ENCODE data around the gene FABP6.

Gene FABP6

GRCh38 chr5:160263326-160263855 is 34.1 kb downstream of the FABP6 start:
- no peak for DNase-seq

- no peak for DNase-seq
These were observed 36.7 kb downstream of the FABP6 start for GRCh38 chr5:160266044-160266443.

GRCh38 chr5:160266752-160267345 is 37.5 kb downstream of the FABP6 start:
- DNase-seq, result no peak

GRCh38 chr5:160268121-160268520 is 38.8 kb downstream of the FABP6 start:
- DNase-seq, result no peak

- DNase-seq, result no peak
These were observed 39.7 kb downstream of the FABP6 start for GRCh38 chr5:160269017-160269416.

GRCh38 chr5:160270704-160271103 is 41.4 kb downstream of the FABP6 start:
- DNase-seq, result no peak

GRCh38 chr5:160271396-160271795 is 42.1 kb downstream of the FABP6 start:
- no peak for DNase-seq

- no peak for DNase-seq
These were observed 42.5 kb downstream of the FABP6 start for GRCh38 chr5:160271836-160272235.

- no peak for DNase-seq
These were observed 43.0 kb downstream of the FABP6 start for GRCh38 chr5:160272264-160272663.

- no peak for DNase-seq
These were observed 43.6 kb downstream of the FABP6 start for GRCh38 chr5:160272889-160273288.

GRCh38 chr5:160274483-160274931 is 45.2 kb downstream of the FABP6 start:
- DNase-seq, result no peak

- DNase-seq, result no peak
These were observed 49.0 kb downstream of the FABP6 start for GRCh38 chr5:160278343-160278742.

- DNase-seq, result no peak
These were observed 51.2 kb downstream of the FABP6 start for GRCh38 chr5:160280384-160281095.

- DNase-seq, result no peak
These were observed 52.0 kb downstream of the FABP6 start for GRCh38 chr5:160281275-160281674.

GRCh38 chr5:160284291-160284873 is 55.1 kb downstream of the FABP6 start:
- no peak for DNase-seq

GRCh38 chr5:160285316-160285715 is 56.0 kb downstream of the FABP6 start:
- DNase-seq, result no peak

- no peak for DNase-seq
These were observed 57.6 kb downstream of the FABP6 start for GRCh38 chr5:160286947-160287346.

- no peak for DNase-seq
These were observed 58.2 kb downstream of the FABP6 start for GRCh38 chr5:160287378-160288051.

All from T-helper 1 cell (primary cell).